SJCRH30 (cell line): Measurements from ENCODE around the gene PRR33. TPM values are rescaled to one million over a fixed set of nuclear protein-coding genes. Genes with fewer than 3 reads are reported as not detected.
A peak's percentile ranks its signal among the peaks of the same experiment; 100 is the strongest.
"Not testable (repeated sequence)": the region's sequence is repeated elsewhere in the genome, so short reads cannot be mapped to it uniquely, and the experiment has no call there.

ENCODE experiments used
- DNase-seq, 2 experiments: peaks; one replicate each; pipeline ENCODE4 v3.0.0-alpha.2; 2015 to 2020
- H3K27ac ChIP-seq: fragments of 250-450 bp; sonication (Bioruptor Pico); 2 replicates; pipeline ENCODE4 v1.5.1; 2020; ENCODE audit warnings: mild to moderate bottlenecking, moderate library complexity
- H3K27me3 ChIP-seq: fragments of 250-450 bp; sonication (Bioruptor Pico); 2 replicates; pipeline ENCODE4 v1.5.1; 2020; ENCODE audit warnings: mild to moderate bottlenecking, moderate library complexity
- H3K36me3 ChIP-seq: fragments of 250-450 bp; sonication (Bioruptor Pico); 2 replicates; pipeline ENCODE4 v1.5.1; 2020; ENCODE audit warnings: mild to moderate bottlenecking, moderate library complexity
- H3K4me1 ChIP-seq: fragments of 250-450 bp; sonication (Bioruptor Pico); 2 replicates; pipeline ENCODE4 v1.5.1; 2020; ENCODE audit warnings: mild to moderate bottlenecking, moderate library complexity
- H3K4me3 ChIP-seq: fragments of 250-450 bp; sonication (Bioruptor Pico); 2 replicates; pipeline ENCODE4 v1.5.1; 2020; ENCODE audit warnings: mild to moderate bottlenecking, moderate library complexity
- H3K9me3 ChIP-seq: fragments of 250-450 bp; sonication (Bioruptor Pico); replicated peaks from 2 replicates; pipeline ENCODE4 v1.5.1; 2020; ENCODE audit warnings: mild to moderate bottlenecking, moderate library complexity
- total RNA-seq: library from RNA; depleted of rRNA; stranded (reverse); fragments of >200 nt; shearing (Covaris generic); gene quantifications from 2 replicates; pipeline ENCODE4 v1.2.3, GENCODE V29; 2014; rRNA removed

Gene PRR33
- 0.02 and 0.05 TPM in 2 replicates for total RNA-seq

GRCh38 chr11:1891831-1892115 is at the start of gene PRR33:
Gene PRR33, minus strand, starts transcription at chr11:1891895. Its CDS starts 1,311 bp downstream, at chr11:1890584.
- DNase-seq: no peak
- no peaks in the 10 kb centered on the region for H3K36me3 ChIP-seq
- H3K27ac ChIP-seq: peak within 1 kb of the TSS; percentile 32; the same call in 1 of the 2 replicates
- H3K9me3 ChIP-seq: no peaks in the 10 kb centered on the region
- H3K27me3 ChIP-seq: peaks cover 4% of the 10 kb centered on the region; the same call in 1 of the 2 replicates
- no peak within 1 kb of the TSS for H3K4me3 ChIP-seq
- no peaks in the 10 kb centered on the region for H3K4me1 ChIP-seq

- H3K36me3 ChIP-seq, H3K27ac ChIP-seq, H3K9me3 ChIP-seq, H3K4me3 ChIP-seq, DNase-seq: not testable (repeated sequence)
- Histone ChIP-seq H3K27me3 (peaks cover 16% of the 10 kb centered on the region), H3K4me1 (peaks cover 11% of the 10 kb centered on the region; the same call in 1 of the 2 replicates)
Measured at GRCh38 chr11:1939788-1940187, 48.1 kb upstream of the PRR33 start.

- peak in 1 of 2 experiments; percentile 28 for DNase-seq
- Histone ChIP-seq H3K4me1 (peaks cover 7% of the 10 kb centered on the region; the same call in 1 of the 2 replicates), H3K36me3 (no peaks in the 10 kb centered on the region)
Measured at GRCh38 chr11:1939006-1939625, 47.4 kb upstream of the PRR33 start.

GRCh38 chr11:1938343-1939005 is 46.8 kb upstream of the PRR33 start:
- H3K9me3 ChIP-seq: no peaks in the 10 kb centered on the region
- peaks cover under 1% of the 10 kb centered on the region; the same call in 1 of the 2 replicates for H3K4me1 ChIP-seq
- H3K36me3 ChIP-seq: no peaks in the 10 kb centered on the region
- no peak overlapping the region for H3K4me3 ChIP-seq
- H3K27me3 ChIP-seq: peaks cover 18% of the 10 kb centered on the region
- DNase-seq: no peak
- no peak overlapping the region for H3K27ac ChIP-seq

More at GRCh38 chr11:1939006-1939625, 47.4 kb upstream of the PRR33 start:
- no peak overlapping the region for H3K27ac ChIP-seq
- peaks cover 18% of the 10 kb centered on the region for H3K27me3 ChIP-seq
- no peak overlapping the region for H3K4me3 ChIP-seq
- no peaks in the 10 kb centered on the region for H3K9me3 ChIP-seq

GRCh38 chr11:1937616-1938342 is 46.1 kb upstream of the PRR33 start:
- H3K9me3 ChIP-seq: no peaks in the 10 kb centered on the region
- H3K27me3 ChIP-seq: peaks cover 18% of the 10 kb centered on the region
- DNase-seq: no peak
- H3K4me3 ChIP-seq: no peak overlapping the region
- H3K4me1 ChIP-seq: no peaks in the 10 kb centered on the region
- no peaks in the 10 kb centered on the region for H3K36me3 ChIP-seq
- no peak overlapping the region for H3K27ac ChIP-seq

GRCh38 chr11:1936781-1937615 is 45.3 kb upstream of the PRR33 start:
- H3K27ac ChIP-seq: no peak overlapping the region
- no peaks in the 10 kb centered on the region for H3K9me3 ChIP-seq
- no peak overlapping the region for H3K4me3 ChIP-seq
- H3K27me3 ChIP-seq: peaks cover 18% of the 10 kb centered on the region
- DNase-seq: no peak
- H3K36me3 ChIP-seq: no peaks in the 10 kb centered on the region
- H3K4me1 ChIP-seq: no peaks in the 10 kb centered on the region

- H3K4me1 ChIP-seq: no peaks in the 10 kb centered on the region
- no peak overlapping the region for H3K27ac ChIP-seq
- no peaks in the 10 kb centered on the region for H3K36me3 ChIP-seq
- DNase-seq: no peak
- H3K9me3 ChIP-seq: no peaks in the 10 kb centered on the region
- no peak overlapping the region for H3K4me3 ChIP-seq
- H3K27me3 ChIP-seq: peaks cover 18% of the 10 kb centered on the region
Measured at GRCh38 chr11:1936072-1936780, 44.5 kb upstream of the PRR33 start.

GRCh38 chr11:1935156-1936071 is 43.7 kb upstream of the PRR33 start:
- Histone ChIP-seq H3K9me3 (no peaks in the 10 kb centered on the region), H3K4me3 (no peak overlapping the region), H3K27me3 (peaks cover 18% of the 10 kb centered on the region), H3K4me1 (no peaks in the 10 kb centered on the region), H3K27ac (no peak overlapping the region), H3K36me3 (no peaks in the 10 kb centered on the region)
- peak in 1 of 2 experiments; percentile 2 for DNase-seq

- Histone ChIP-seq H3K4me1 (no peaks in the 10 kb centered on the region), H3K4me3 (no peak overlapping the region), H3K9me3 (no peaks in the 10 kb centered on the region), H3K27ac (no peak overlapping the region), H3K27me3 (peaks cover 18% of the 10 kb centered on the region), H3K36me3 (no peaks in the 10 kb centered on the region)
- no peak for DNase-seq
Measured at GRCh38 chr11:1934335-1935155, 42.9 kb upstream of the PRR33 start.

GRCh38 chr11:1933416-1934334 is 42.0 kb upstream of the PRR33 start:
- Histone ChIP-seq H3K4me1 (no peaks in the 10 kb centered on the region), H3K9me3 (no peaks in the 10 kb centered on the region), H3K4me3 (no peak overlapping the region), H3K27me3 (peaks cover 13% of the 10 kb centered on the region), H3K36me3 (no peaks in the 10 kb centered on the region), H3K27ac (no peak overlapping the region)
- peak in 1 of 2 experiments; percentile 0 for DNase-seq

- Histone ChIP-seq H3K4me1 (no peaks in the 10 kb centered on the region), H3K4me3 (no peak overlapping the region), H3K36me3 (no peaks in the 10 kb centered on the region), H3K27ac (no peak overlapping the region), H3K27me3 (peaks cover 6% of the 10 kb centered on the region; the same call in 1 of the 2 replicates), H3K9me3 (no peaks in the 10 kb centered on the region)
- no peak for DNase-seq
Measured at GRCh38 chr11:1932681-1933080, 41.0 kb upstream of the PRR33 start.

- no peaks in the 10 kb centered on the region for H3K36me3 ChIP-seq
- H3K4me1 ChIP-seq: 0 out of 2 replicates have a peak, but pooled peaks cover 4% of the 10 kb centered on the region
- H3K27ac ChIP-seq: no peak overlapping the region
- H3K4me3 ChIP-seq: no peak overlapping the region
- no peaks in the 10 kb centered on the region for H3K9me3 ChIP-seq
- peaks cover 6% of the 10 kb centered on the region; the same call in 1 of the 2 replicates for H3K27me3 ChIP-seq
- DNase-seq: no peak
Measured at GRCh38 chr11:1932105-1932480, 40.4 kb upstream of the PRR33 start.
